NCI-H345 (cell line): ENCODE results near the gene ADGRL2.

Source experiments
- DNase-seq: peaks from one replicate; lab custom pipeline; 2025; lab: John Stamatoyannopoulos, UW

The ADGRL2 gene

DNA sequence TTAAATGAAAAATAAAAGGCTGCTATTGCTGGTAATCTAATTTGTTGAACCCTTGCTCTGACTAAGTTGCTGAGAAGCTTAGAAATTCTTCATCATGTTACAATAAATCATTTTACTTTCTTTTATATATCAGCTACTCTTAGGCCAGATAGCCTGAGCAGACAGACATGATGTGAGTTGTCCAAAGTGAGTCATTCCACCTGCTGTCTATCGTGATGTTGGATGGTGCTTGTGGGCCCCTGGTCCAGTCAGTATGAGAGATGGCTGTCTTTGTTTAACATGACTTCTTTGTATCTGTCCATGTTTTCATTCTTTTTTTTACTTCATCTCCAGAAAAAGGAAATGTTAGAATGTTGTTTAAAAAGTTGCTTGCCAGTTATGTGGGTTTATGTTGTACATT, 188.8 kb downstream of the ADGRL2 start:
- no peak for DNase-seq

DNA sequence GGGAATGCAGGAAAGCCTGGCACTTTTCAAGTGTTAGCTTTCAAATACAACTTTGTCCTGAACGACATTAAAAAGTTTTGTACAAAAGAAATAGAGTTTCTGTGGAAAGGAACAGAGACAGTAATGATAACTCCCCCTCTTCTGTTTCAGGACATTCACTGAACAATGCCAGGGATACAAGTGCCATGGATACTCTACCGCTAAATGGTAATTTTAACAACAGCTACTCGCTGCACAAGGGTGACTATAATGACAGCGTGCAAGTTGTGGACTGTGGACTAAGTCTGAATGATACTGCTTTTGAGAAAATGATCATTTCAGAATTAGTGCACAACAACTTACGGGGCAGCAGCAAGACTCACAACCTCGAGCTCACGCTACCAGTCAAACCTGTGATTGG, 189.5 kb downstream of the ADGRL2 start:
- no peak for DNase-seq

DNA sequence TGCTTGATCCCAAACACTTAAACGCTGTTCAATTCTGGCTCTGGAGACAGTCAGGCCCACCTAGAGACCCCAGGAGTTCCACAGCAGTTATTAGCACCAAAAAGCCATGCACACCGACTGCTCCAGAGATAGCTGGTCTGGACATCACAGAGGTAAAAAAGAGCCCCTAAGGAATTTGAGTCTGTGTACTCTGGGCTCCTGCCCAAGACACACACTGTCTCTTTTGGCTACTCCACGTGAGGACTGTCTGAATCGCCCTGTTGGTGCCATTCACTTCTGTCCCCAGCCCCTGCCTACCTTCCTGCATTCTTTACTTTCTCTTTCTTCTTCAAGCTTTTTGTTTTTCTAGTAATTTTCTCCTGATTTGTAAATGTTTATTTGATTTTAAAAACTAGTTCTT, 197.4 kb downstream of the ADGRL2 start:
- no peak for DNase-seq

- DNase-seq, result no peak
Observed at GRCh38 chr1:81999364-81999763, 198.6 kb downstream of the ADGRL2 start.

- DNase-seq, result no peak
Observed at GRCh38 chr1:82000221-82000620, 199.5 kb downstream of the ADGRL2 start.

DNA sequence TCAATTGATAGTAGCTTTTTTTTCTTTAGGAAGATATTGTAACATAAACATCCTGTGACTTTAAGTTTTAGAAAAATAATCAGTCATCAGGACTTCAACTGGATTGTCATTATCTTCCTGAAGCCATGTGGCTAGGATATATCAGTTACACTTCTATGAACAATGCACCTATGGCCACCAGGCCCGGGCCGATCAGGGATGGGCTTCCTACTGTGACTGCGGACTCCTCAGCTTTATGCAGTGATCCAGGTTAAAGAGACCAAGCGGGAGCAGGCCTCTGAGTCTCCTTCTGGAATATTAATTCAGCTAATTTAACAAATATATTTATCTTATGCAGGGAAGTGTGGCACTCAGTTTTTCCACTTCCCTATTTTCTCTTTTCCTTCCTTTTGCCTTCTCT, 200.6 kb downstream of the ADGRL2 start:
- DNase-seq, result no peak

DNA sequence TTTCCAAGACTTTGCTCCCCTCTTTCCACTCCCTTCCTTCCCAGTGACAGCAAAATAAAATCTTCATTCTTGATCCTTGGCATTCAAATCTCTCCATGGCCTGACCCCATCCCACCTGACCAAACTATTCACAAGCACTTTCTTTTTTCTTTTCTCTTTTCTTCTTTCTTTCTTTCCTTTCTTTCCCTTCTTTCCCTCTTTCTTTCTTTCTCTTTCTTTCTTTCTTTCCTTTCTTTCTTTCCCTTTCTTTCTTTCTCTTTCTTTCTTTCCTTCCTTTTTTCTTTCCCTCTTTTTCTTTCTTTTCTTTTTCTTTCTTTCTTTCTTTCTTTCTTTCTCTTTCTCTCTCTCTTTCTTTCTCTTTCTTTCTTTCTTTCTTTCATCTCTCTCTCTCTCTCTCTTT, 207.1 kb downstream of the ADGRL2 start:
- no peak for DNase-seq

DNA sequence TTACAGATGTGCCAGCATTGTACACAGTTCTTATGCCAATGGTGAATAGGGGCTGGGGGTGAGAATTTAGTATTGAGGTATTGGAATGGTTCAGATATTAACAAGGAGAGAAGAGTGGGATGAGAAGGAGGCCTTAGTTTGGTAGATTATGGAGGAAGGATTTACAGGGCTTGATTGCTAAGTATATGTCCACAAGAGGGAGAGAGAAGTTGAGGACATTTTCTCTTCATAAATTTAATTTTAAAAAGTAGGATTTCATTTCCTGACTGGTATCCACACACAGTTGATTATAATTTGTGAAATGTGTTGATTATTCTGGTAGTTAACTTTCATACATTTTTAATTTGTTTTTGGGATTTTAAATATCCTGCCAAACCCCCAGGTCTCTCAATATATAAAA, 213.0 kb downstream of the ADGRL2 start:
- no peak for DNase-seq

DNA sequence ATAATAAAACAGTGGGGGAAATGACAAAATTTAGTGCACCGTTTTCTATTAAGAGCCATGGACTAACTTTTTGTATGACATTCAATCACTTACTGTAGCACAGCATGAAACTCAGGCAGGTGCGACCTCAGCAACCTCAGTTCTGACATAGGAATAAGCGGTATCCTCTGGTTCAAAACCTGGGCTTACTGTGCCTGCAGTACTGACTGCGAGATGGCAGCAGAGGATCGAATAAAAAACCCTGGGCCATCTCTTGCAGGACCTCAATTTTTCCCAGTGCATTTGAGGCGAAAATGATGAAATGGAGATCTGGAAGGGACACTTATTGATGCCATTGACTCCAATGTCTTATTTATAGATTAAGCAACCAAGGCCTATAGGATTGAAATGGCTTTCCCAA, 214.7 kb downstream of the ADGRL2 start:
- DNase-seq, result no peak

- DNase-seq, result no peak
Observed at GRCh38 chr1:82018319-82018718, 217.6 kb downstream of the ADGRL2 start.

DNA sequence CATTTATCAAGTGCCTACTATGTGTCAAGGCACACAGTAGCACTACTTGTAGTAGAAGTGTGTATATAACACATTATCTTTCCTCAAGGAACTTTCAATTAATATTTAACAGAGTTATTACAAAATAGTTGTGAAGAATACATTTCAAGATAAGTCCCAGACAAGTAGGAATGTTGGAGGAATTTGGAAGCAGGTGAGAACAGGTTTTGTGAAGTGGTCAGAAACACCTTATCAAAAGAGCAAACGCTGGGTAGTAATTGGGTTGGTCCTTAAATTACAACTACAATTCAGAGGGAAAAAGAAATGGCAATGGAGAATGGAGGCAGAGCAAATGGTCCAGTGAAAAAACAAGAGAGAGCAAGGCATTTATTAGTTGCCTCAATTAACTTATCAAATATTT, 218.8 kb downstream of the ADGRL2 start:
- no peak for DNase-seq

GRCh38 chr1:82030830-82031229, 230.1 kb downstream of the ADGRL2 start:
- no peak for DNase-seq

GRCh38 chr1:82032068-82032467, 231.3 kb downstream of the ADGRL2 start:
- DNase-seq, result no peak

GRCh38 chr1:82034812-82035211, 234.1 kb downstream of the ADGRL2 start:
- no peak for DNase-seq
